SU-DHL-6 (cell line): ENCODE measurements around the gene CANX.
"Not testable (repeated sequence)": the region's sequence is repeated elsewhere in the genome, so short reads cannot be mapped to it uniquely, and the experiment has no call there.

Experiments used
- H2AFZ ChIP-seq: fragments of 200-600 bp; sonication (generic); 2 replicates; pipeline ENCODE4 v1.6.1; 2014; ENCODE audit warnings: low read depth, mild to moderate bottlenecking, moderate library complexity, mixed read lengths, antibody characterized with exemption, low read length; ENCODE audit not compliant: severe bottlenecking
- H3F3A ChIP-seq: fragments of 200-600 bp; shearing (Covaris generic); 2 replicates; pipeline ENCODE4 v1.6.0; 2016; ENCODE audit warnings: antibody characterized with exemption, mild to moderate bottlenecking; ENCODE audit not compliant: insufficient read depth
- H3K27ac ChIP-seq: fragments of 200-600 bp; sonication (generic); 2 replicates; pipeline ENCODE4 v1.5.1; 2016; ENCODE audit warnings: low read depth, mild to moderate bottlenecking, low read length, moderate library complexity, mixed read lengths
- H3K27me3 ChIP-seq: fragments of 200-600 bp; sonication (generic), shearing (Covaris generic); 2 replicates; pipeline ENCODE4 v1.6.0; 2014; ENCODE audit warnings: mild to moderate bottlenecking, low read length
- H3K36me3 ChIP-seq: fragments of 200-600 bp; sonication (generic); 2 replicates; pipeline ENCODE4 v1.6.1; 2014; ENCODE audit warnings: mild to moderate bottlenecking, low read length, mixed read lengths
- H3K4me2 ChIP-seq: fragments of 300-600, 200-600 bp; shearing (Covaris generic), sonication (generic); 2 replicates; pipeline ENCODE4 v1.6.0; 2014; ENCODE audit warnings: low read length, low read depth, mild to moderate bottlenecking; ENCODE audit not compliant: poor library complexity, severe bottlenecking
- H3K4me3 ChIP-seq: fragments of 200-600 bp; sonication (generic); 2 replicates; pipeline ENCODE4 v1.5.1; 2014; ENCODE audit warnings: antibody characterized with exemption, low read length, mild to moderate bottlenecking, mixed read lengths; ENCODE audit not compliant: insufficient read depth, poor library complexity, severe bottlenecking
- H3K79me2 ChIP-seq: fragments of 200-600 bp; sonication (generic); 2 replicates; pipeline ENCODE4 v1.6.1; 2014; ENCODE audit warnings: mild to moderate bottlenecking, low read length, moderate library complexity; ENCODE audit not compliant: insufficient read depth
- H3K9ac ChIP-seq: fragments of 200-600 bp; sonication (generic); 2 replicates; pipeline ENCODE4 v1.7.0; 2014; ENCODE audit warnings: mild to moderate bottlenecking, low read length
- H3K9me2 ChIP-seq: fragments of 200-600 bp; sonication (generic); replicated peaks from 2 replicates; pipeline ENCODE4 v1.6.1; 2014; ENCODE audit warnings: low read length; ENCODE audit not compliant: insufficient read depth
- H3K9me3 ChIP-seq: fragments of 200-600 bp; sonication (generic); 2 replicates; pipeline ENCODE4 v1.6.1; 2014; ENCODE audit warnings: low read length, mixed read lengths; ENCODE audit not compliant: insufficient read depth
- H4K20me1 ChIP-seq: fragments of 200-600 bp; sonication (generic); 2 replicates; pipeline ENCODE4 v1.6.1; 2014; ENCODE audit warnings: low read depth, mild to moderate bottlenecking, antibody characterized with exemption, low read length, moderate library complexity, mixed read lengths
- EZH2phosphoT487 ChIP-seq: fragments of 200-600 bp; sonication (generic), shearing (Covaris generic); conservative IDR thresholded peaks from 2 replicates; pipeline ENCODE4 v1.6.1; 2018; ENCODE audit warnings: mild to moderate bottlenecking, antibody characterized with exemption, low read length, moderate library complexity, mixed read lengths
- TF ChIP-seq, protein P1 (sequence below): fragments of 200-600 bp; sonication (generic); IDR thresholded peaks from one replicate; pipeline ENCODE4 v1.5.1; 2017; ENCODE audit warnings: antibody characterized with exemption, mild to moderate bottlenecking, low read length, moderate library complexity; ENCODE audit not compliant: insufficient read depth, poor library complexity, severe bottlenecking

Gene CANX

GRCh38 chr5:179738742-179739141 is 40.0 kb downstream of the CANX start:
- H3K79me2 ChIP-seq, result peaks cover 95% of the 10 kb centered on the region
- H3K4me2 ChIP-seq, result no peak overlapping the region
- no peaks in the 10 kb centered on the region for H3K9me2 ChIP-seq
- no peaks in the 10 kb centered on the region for H3K9me3 ChIP-seq
- H3K4me3 ChIP-seq, result no peak overlapping the region
- no peak overlapping the region for H3K9ac ChIP-seq
- no peak overlapping the region for H3K27ac ChIP-seq
- TF ChIP-seq, protein P1, sequence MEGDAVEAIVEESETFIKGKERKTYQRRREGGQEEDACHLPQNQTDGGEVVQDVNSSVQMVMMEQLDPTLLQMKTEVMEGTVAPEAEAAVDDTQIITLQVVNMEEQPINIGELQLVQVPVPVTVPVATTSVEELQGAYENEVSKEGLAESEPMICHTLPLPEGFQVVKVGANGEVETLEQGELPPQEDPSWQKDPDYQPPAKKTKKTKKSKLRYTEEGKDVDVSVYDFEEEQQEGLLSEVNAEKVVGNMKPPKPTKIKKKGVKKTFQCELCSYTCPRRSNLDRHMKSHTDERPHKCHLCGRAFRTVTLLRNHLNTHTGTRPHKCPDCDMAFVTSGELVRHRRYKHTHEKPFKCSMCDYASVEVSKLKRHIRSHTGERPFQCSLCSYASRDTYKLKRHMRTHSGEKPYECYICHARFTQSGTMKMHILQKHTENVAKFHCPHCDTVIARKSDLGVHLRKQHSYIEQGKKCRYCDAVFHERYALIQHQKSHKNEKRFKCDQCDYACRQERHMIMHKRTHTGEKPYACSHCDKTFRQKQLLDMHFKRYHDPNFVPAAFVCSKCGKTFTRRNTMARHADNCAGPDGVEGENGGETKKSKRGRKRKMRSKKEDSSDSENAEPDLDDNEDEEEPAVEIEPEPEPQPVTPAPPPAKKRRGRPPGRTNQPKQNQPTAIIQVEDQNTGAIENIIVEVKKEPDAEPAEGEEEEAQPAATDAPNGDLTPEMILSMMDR, result no peak
- no peaks in the 10 kb centered on the region for H3F3A ChIP-seq
- no peak overlapping the region for H2AFZ ChIP-seq
- H4K20me1 ChIP-seq, result peaks cover 3% of the 10 kb centered on the region; the same call in 1 of the 2 replicates
- H3K36me3 ChIP-seq, result peaks cover 3% of the 10 kb centered on the region; the same call in 1 of the 2 replicates
- no peaks in the 10 kb centered on the region for H3K27me3 ChIP-seq

DNA sequence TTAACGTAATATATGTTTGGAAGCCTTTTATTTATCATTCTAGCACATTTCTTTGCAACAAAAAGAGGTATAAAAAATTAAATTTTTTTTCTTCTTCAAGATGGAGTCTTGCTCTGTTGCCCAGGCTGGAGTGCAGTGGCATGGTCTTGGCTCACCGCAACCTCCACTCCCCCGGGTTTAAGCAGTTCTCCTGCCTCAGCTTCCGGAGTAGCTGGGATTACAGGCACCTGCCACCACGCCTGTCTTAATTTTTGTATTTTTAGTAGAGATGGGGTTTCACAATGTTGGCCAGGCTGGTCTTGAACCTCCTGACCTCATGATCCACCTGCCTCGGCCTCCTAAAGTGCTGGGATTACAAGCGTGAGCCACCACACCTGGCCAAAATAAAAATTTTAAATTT is 45.3 kb downstream of the CANX start:
- H4K20me1 ChIP-seq, H3K9ac ChIP-seq, H3K4me3 ChIP-seq, H3K27ac ChIP-seq, H3K4me2 ChIP-seq, H3K27me3 ChIP-seq, H2AFZ ChIP-seq, H3K9me3 ChIP-seq, H3K9me2 ChIP-seq, H3K36me3 ChIP-seq, H3F3A ChIP-seq: not testable (repeated sequence)
- peaks cover 88% of the 10 kb centered on the region for H3K79me2 ChIP-seq

- Histone ChIP-seq H3K9ac (no peak overlapping the region), H3K9me2 (no peaks in the 10 kb centered on the region), H3F3A (no peaks in the 10 kb centered on the region), H3K79me2 (peaks cover 88% of the 10 kb centered on the region), H3K9me3 (no peaks in the 10 kb centered on the region), H3K27ac (no peak overlapping the region), H3K27me3 (no peaks in the 10 kb centered on the region), H2AFZ (no peak overlapping the region), H3K4me2 (no peak overlapping the region), H3K36me3 (no peaks in the 10 kb centered on the region; the same call in 1 of the 2 replicates), H3K4me3 (no peak overlapping the region), H4K20me1 (no peaks in the 10 kb centered on the region; the same call in 1 of the 2 replicates)
- TF ChIP-seq EZH2phosphoT487, result no peak
These were observed 48.1 kb downstream of the CANX start for GRCh38 chr5:179746872-179747271.

- no peaks in the 10 kb centered on the region; the same call in 1 of the 2 replicates for H3K36me3 ChIP-seq
These were observed 49.0 kb downstream of the CANX start for GRCh38 chr5:179747811-179748210.

More at GRCh38 chr5:179747811-179748210, 49.0 kb downstream of the CANX start:
- Histone ChIP-seq H3K9ac (no peak overlapping the region), H3K9me2 (no peaks in the 10 kb centered on the region), H3K4me2 (no peak overlapping the region), H3K27ac (no peak overlapping the region), H3K4me3 (no peak overlapping the region), H3K79me2 (peaks cover 81% of the 10 kb centered on the region), H2AFZ (no peak overlapping the region), H4K20me1 (no peaks in the 10 kb centered on the region; the same call in 1 of the 2 replicates), H3K9me3 (no peaks in the 10 kb centered on the region), H3F3A (no peaks in the 10 kb centered on the region), H3K27me3 (no peaks in the 10 kb centered on the region)
- TF ChIP-seq EZH2phosphoT487, result no peak
- TF ChIP-seq, protein P1, result no peak
